Glomerular endothelial cell (primary cell): ENCODE measurements around the gene IGF2BP2. TPM values are rescaled to one million over a fixed set of nuclear protein-coding genes. Genes with fewer than 3 reads are reported as not detected.
"Not testable (repeated sequence)": the region's sequence is repeated elsewhere in the genome, so short reads cannot be mapped to it uniquely, and the experiment has no call there.

Experiments
- DNase-seq: peaks from one replicate; pipeline ENCODE4 v3.0.0-alpha.2; 2011; ENCODE audit warnings: low read depth, low spot score; ENCODE audit errors: extremely low read depth
- total RNA-seq: library from RNA; depleted of rRNA; stranded (reverse); fragments of >200 nt; gene quantifications from 2 replicates; pipeline ENCODE4 v1.2.3, GENCODE V29; 2015

IGF2BP2 gene
- total RNA-seq, 1 donor from 2014 or later, result 110 TPM

GRCh38 chr3:185680231-185680630, 144.6 kb downstream of the IGF2BP2 start:
- no peak for DNase-seq

- DNase-seq, result no peak
Observed at GRCh38 chr3:185678027-185678426, 146.8 kb downstream of the IGF2BP2 start.

GRCh38 chr3:185677146-185677829, 147.6 kb downstream of the IGF2BP2 start:
- DNase-seq, result peak; percentile 79

- DNase-seq, result no peak
Observed at GRCh38 chr3:185667574-185667973, 157.3 kb downstream of the IGF2BP2 start.

- DNase-seq, result no peak
Observed at GRCh38 chr3:185663929-185664328, 160.9 kb downstream of the IGF2BP2 start.

GRCh38 chr3:185661772-185662171, 163.1 kb downstream of the IGF2BP2 start:
- DNase-seq, result no peak

GRCh38 chr3:185661296-185661695, 163.5 kb downstream of the IGF2BP2 start:
- not testable (repeated sequence) for DNase-seq

GRCh38 chr3:185659942-185660921, 164.6 kb downstream of the IGF2BP2 start:
- DNase-seq, result peak; percentile 57

GRCh38 chr3:185658943-185659342, 165.9 kb downstream of the IGF2BP2 start:
- no peak for DNase-seq

GRCh38 chr3:185658504-185658912, 166.3 kb downstream of the IGF2BP2 start:
- peak; percentile 44 for DNase-seq

GRCh38 chr3:185657691-185658503, 166.9 kb downstream of the IGF2BP2 start:
- DNase-seq, result no peak

GRCh38 chr3:185657211-185657610, 167.6 kb downstream of the IGF2BP2 start:
- no peak for DNase-seq

- DNase-seq, result peak; percentile 88
Observed at GRCh38 chr3:185656321-185656840, 168.5 kb downstream of the IGF2BP2 start.

- no peak for DNase-seq
Observed at GRCh38 chr3:185655426-185656320, 169.2 kb downstream of the IGF2BP2 start.

GRCh38 chr3:185654758-185655145, 170.1 kb downstream of the IGF2BP2 start:
- DNase-seq, result no peak

GRCh38 chr3:185653949-185654757, 170.7 kb downstream of the IGF2BP2 start:
- no peak for DNase-seq

- DNase-seq, result no peak
Observed at GRCh38 chr3:185651971-185652370, 172.9 kb downstream of the IGF2BP2 start.

- DNase-seq, result no peak
Observed at GRCh38 chr3:185649414-185649813, 175.4 kb downstream of the IGF2BP2 start.

GRCh38 chr3:185648396-185648795, 176.4 kb downstream of the IGF2BP2 start:
- no peak for DNase-seq
